ACC112 (cell line): ENCODE results near the gene KLHL8.
A peak's percentile ranks its signal among the peaks of the same experiment; 100 is the strongest.

Experiments
- H2AFZ ChIP-seq: fragments of 200-600 bp; sonication (generic); one replicate; pipeline ENCODE4 v1.6.0; 2017; ENCODE audit warnings: antibody characterized with exemption, low read length; ENCODE audit not compliant: unreplicated experiment
- H3K27ac ChIP-seq: fragments of 200-600 bp; sonication (generic); 2 replicates; pipeline ENCODE4 v1.5.1; 2014; ENCODE audit warnings: low read depth, mild to moderate bottlenecking, antibody characterized with exemption, low read length, moderate library complexity
- H3K27me3 ChIP-seq: fragments of 200-600 bp; sonication (generic); 2 replicates; pipeline ENCODE4 v1.6.1; 2014; ENCODE audit warnings: mild to moderate bottlenecking, antibody characterized with exemption, low read length, moderate library complexity, mixed read lengths; ENCODE audit not compliant: insufficient read depth
- H3K36me3 ChIP-seq: fragments of 200-600 bp; sonication (generic); 2 replicates; pipeline ENCODE4 v1.6.1; 2016; ENCODE audit warnings: mild to moderate bottlenecking, antibody characterized with exemption, low read length, moderate library complexity, mixed read lengths; ENCODE audit not compliant: insufficient read depth
- H3K4me1 ChIP-seq: fragments of 200-600 bp; sonication (generic); one replicate; pipeline ENCODE4 v1.6.1; 2016; ENCODE audit warnings: low read length, mixed read lengths; ENCODE audit not compliant: insufficient read depth, unreplicated experiment, control insufficient read depth
- H3K4me3 ChIP-seq: fragments of 200-600 bp; sonication (generic); 2 replicates; pipeline ENCODE4 v1.5.1; 2014; ENCODE audit warnings: mild to moderate bottlenecking, low read depth, low read length
- H3K79me2 ChIP-seq: fragments of 200-600 bp; sonication (generic); one replicate; pipeline ENCODE4 v1.6.0; 2016; ENCODE audit warnings: low read length; ENCODE audit not compliant: control insufficient read depth, unreplicated experiment, insufficient read depth

KLHL8 gene

DNA sequence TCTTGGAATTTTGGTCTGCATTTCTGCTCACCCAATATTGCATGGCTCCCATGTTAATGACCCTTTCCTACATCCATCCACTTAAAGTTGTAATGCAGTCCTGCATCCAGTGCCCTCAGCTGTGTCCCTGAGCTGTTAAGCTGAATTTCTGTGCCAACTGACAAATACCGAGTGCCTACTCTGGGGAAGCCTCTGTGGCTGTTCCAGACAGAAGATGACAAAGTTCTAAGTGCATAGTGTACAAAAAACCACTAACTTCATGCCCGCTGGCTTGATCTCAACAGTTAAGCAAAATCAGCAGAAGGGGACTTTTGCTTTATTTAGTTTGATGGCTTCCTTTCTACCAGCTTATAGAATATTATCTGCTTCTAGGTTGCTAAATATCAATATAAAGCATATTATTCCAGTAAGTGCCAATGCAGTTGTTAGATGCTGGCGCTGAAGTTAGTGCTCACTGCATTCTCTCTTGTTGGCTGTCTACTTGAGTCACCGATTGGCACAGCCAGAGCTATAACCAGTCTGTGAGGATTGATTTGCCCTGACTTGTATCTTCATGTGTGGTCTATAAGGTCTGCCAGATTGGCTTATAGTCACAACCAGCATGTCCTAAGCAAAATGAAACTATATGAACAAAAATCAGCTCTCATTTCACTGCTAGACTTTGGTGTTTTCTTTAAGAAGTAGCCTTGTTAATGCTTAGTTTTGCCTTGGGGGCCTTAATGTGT, 98.9 kb downstream of the KLHL8 start:
- Histone ChIP-seq H3K4me3 (no peak overlapping the region), H3K27ac (no peak overlapping the region), H3K4me1 (peaks cover 27% of the 10 kb centered on the region), H3K79me2 (peaks cover 14% of the 10 kb centered on the region), H2AFZ (no peak overlapping the region), H3K36me3 (peaks cover 30% of the 10 kb centered on the region), H3K27me3 (no peaks in the 10 kb centered on the region)

DNA sequence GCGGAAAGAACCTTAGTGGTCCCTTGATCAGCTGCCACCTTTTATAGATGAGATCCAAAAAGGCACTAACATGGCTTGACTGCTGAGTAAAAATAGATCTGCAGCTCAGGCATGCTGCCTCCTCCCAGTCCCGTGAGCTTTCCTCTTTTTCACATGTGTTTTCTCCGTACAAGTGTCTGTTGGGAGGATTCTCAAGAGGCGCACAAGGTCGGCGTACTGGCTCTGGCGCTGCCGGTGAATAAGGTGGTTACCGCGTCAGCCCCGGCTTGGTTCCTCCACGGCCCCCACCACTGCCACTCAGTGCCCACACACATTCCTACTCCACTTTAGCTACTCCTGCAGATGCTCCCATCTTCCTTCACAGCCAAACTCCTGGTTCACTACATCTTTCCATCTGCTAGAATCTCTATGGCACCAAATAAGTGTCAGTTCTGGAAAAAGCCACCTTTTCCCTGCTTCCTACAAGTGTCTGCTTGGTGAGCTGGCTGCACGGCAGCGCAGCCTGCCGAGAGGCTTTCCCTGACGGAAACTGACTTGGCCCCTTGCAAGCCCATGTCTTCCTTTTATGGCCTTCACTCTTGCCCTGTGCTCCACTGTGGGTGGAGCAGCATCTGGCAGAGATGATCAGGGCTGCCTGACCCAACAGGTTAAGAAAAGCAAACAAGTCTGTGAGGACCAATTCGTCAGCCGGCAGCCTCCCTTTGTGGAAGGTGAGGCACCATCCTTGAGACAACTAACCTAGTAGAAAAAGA, 99.8 kb downstream of the KLHL8 start:
- Histone ChIP-seq H2AFZ (no peak overlapping the region), H3K79me2 (peaks cover 14% of the 10 kb centered on the region), H3K4me3 (no peak overlapping the region), H3K27ac (no peak overlapping the region), H3K4me1 (peaks cover 27% of the 10 kb centered on the region), H3K36me3 (peaks cover 32% of the 10 kb centered on the region), H3K27me3 (no peaks in the 10 kb centered on the region)

DNA sequence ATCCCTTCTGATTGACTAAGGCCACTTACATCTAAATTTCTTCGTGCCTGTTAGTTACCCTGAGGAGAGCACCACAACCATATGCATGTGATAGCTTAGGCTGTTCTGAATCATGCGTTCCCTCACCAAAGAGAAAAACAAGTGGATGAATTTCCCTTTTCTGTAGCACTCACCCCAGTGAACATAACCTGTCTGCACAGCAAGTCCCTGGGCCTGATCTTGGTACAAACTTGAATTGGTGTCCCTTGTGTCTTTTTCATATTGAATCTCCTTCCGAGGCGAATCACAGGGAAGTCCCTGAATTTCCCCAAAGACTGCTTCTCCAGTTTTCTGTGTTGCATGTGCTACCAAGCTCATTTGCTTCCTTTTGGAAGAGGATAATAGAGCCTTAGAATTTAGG, 100.4 kb downstream of the KLHL8 start:
- H3K36me3 ChIP-seq = peaks cover 29% of the 10 kb centered on the region
- H3K4me3 ChIP-seq = no peak overlapping the region
- H3K4me1 ChIP-seq = peaks cover 27% of the 10 kb centered on the region
- no peak overlapping the region for H2AFZ ChIP-seq
- H3K27ac ChIP-seq = no peak overlapping the region
- peaks cover 14% of the 10 kb centered on the region for H3K79me2 ChIP-seq
- H3K27me3 ChIP-seq = no peaks in the 10 kb centered on the region

DNA sequence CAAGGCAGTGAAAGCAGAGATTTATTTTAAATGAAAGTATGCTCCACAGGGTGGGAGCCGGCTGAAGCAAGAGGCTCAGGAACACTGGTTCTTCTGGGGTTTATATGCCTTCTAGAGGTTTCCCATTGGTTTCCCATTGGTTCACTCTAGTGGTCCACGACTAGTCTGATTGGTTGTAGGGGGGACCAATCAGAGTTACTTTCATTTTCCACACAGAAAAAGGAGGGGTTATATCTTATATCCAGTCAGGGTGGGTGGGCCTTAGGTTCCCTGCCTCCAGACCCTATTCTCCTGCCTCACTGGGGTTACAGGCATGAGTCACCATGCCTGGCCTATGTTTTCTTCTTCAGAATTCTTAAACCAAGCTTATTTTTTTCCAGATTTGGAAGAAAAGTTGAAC, 101.6 kb downstream of the KLHL8 start:
- Histone ChIP-seq H3K4me3 (no peak overlapping the region), H3K36me3 (peaks cover 29% of the 10 kb centered on the region), H3K79me2 (peaks cover 11% of the 10 kb centered on the region), H2AFZ (no peak overlapping the region), H3K4me1 (peaks cover 27% of the 10 kb centered on the region), H3K27me3 (no peaks in the 10 kb centered on the region), H3K27ac (peak overlapping the region; percentile 46)

DNA sequence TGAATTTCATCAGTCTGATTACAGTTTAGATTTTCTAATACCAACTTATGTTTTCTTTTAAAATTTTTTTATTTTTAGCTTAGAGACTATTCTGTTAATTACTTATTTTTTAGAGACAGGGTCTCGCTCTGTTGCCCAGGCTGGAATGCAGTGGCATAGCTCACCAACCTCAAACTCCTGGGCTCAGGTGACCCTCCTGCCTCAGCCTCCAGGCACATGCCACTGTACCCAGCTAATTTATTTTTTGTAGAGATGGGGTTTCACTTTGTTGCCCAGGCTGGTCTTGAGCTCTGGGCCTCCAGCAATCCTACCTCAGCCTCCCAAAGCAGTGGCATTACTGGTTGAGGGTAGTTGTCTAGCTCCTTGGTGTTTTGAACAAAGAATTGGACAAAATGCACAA, 102.0 kb downstream of the KLHL8 start:
- Histone ChIP-seq H3K36me3 (peaks cover 32% of the 10 kb centered on the region), H3K4me1 (peaks cover 27% of the 10 kb centered on the region), H3K79me2 (peaks cover 10% of the 10 kb centered on the region), H3K27ac (peak overlapping the region; percentile 46; the same call in 1 of the 2 replicates), H3K27me3 (no peaks in the 10 kb centered on the region), H2AFZ (no peak overlapping the region), H3K4me3 (no peak overlapping the region)

DNA sequence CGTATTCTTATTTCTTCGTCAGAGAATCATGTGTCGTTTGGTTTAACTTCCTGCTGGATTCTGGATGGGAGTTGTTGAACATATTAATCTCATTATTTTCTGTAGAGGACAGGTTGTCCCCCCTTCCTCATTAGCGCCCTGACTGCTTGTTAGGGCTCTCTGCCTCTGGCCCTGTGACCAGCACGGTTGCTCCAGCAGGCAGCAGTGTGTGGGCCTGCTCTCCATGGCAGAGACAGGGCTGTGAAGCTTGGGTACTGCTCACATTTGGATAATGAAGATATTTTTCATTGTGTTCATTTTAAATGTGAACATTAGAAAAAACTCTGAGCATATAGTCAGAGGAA, 102.7 kb downstream of the KLHL8 start:
- Histone ChIP-seq H3K27me3 (no peaks in the 10 kb centered on the region), H2AFZ (no peak overlapping the region), H3K27ac (no peak overlapping the region), H3K4me3 (no peak overlapping the region), H3K4me1 (peaks cover 27% of the 10 kb centered on the region), H3K79me2 (peaks cover 10% of the 10 kb centered on the region), H3K36me3 (peaks cover 33% of the 10 kb centered on the region)

DNA sequence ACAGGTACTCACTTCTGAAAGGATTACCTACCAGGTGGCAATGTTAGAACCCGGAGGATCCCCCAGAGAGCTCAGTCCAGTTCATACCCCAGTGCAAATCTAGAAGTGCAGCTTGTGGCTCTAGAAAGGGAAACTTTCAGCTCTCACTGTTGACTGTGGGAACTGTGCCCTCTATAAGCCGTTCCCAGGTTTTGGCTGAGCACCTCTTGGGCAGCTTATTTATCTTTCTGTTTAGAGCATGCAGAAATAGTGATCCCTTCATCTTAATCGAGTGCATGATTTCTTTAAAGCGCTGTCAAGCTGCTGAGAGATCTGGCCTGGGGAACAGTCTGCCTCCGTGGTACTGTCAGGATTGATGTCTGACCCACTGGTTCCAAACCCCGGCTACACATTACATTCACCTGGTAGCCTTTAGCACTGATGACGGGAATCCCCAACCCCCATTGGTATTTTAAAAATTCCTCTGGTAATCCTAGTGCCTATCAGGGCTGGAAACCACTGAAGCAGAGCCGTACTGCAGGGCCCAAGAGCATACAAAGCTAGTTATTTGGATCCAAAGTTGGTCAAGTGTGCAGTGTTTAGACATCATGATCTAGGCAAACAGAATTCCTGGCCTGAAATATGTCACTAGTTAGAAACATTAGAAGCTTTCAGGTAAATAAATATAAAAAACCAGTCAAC, 103.2 kb downstream of the KLHL8 start:
- peaks cover 33% of the 10 kb centered on the region for H3K36me3 ChIP-seq
- H3K27ac ChIP-seq = no peak overlapping the region
- peaks cover 23% of the 10 kb centered on the region for H3K4me1 ChIP-seq
- H3K4me3 ChIP-seq = no peak overlapping the region
- H3K27me3 ChIP-seq = no peaks in the 10 kb centered on the region
- H2AFZ ChIP-seq = no peak overlapping the region
- H3K79me2 ChIP-seq = peaks cover 6% of the 10 kb centered on the region

DNA sequence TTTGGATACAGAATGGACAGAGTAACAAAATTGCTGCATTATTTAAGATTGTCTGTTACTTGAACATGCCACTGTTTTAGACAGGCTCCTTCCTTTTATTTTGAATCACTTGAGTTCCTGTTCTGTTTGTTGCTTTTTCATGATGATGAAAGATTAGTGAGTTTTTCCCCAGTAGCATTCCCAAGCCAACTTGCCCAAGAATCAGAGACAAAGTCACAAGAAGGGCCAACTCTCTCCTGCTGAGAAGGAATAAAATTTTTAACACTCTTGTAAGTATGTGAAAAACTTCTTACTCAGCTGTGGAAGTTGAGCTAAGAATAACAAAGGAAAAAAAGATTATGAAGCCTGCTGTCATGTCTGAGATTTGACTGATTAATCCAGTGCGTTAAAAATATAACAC, 104.2 kb downstream of the KLHL8 start:
- peaks cover 11% of the 10 kb centered on the region for H3K79me2 ChIP-seq
- peaks cover 33% of the 10 kb centered on the region for H3K36me3 ChIP-seq

DNA sequence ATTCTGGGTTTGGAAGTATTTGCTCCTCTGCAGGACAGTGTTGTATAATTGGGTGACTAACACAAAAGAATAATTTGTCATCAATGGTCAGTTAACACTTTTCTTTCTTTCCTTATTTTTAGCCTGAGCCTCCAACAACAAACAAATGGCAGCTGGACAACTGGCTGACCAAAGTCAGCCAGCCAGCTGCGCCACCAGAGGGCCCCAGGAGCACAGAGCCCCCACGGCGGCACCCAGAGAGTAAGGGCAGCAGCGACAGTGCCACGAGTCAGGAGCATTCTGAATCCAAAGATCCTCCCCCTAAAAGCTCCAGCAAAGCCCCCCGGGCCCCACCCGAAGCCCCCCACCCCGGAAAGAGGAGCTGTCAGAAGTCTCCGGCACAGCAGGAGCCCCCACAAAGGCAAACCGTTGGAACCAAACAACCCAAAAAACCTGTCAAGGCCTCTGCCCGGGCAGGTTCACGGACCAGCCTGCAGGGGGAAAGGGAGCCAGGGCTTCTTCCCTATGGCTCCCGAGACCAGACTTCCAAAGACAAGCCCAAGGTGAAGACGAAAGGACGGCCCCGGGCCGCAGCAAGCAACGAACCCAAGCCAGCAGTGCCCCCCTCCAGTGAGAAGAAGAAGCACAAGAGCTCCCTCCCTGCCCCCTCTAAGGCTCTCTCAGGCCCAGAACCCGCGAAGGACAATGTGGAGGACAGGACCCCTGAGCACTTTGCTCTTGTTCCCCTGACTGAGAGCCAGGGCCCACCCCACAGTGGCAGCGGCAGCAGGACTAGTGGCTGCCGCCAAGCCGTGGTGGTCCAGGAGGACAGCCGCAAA, 106.0 kb downstream of the KLHL8 start:
- Histone ChIP-seq H2AFZ (no peak overlapping the region), H3K79me2 (peaks cover 9% of the 10 kb centered on the region), H3K4me3 (no peak overlapping the region), H3K27ac (no peak overlapping the region), H3K27me3 (no peaks in the 10 kb centered on the region), H3K36me3 (peaks cover 33% of the 10 kb centered on the region), H3K4me1 (peaks cover 16% of the 10 kb centered on the region)

More for the DNA sequence above, 104.2 kb downstream of the KLHL8 start:
- Histone ChIP-seq H3K4me1 (peaks cover 16% of the 10 kb centered on the region), H3K4me3 (no peak overlapping the region), H3K27ac (no peak overlapping the region), H2AFZ (no peak overlapping the region), H3K27me3 (no peaks in the 10 kb centered on the region)

DNA sequence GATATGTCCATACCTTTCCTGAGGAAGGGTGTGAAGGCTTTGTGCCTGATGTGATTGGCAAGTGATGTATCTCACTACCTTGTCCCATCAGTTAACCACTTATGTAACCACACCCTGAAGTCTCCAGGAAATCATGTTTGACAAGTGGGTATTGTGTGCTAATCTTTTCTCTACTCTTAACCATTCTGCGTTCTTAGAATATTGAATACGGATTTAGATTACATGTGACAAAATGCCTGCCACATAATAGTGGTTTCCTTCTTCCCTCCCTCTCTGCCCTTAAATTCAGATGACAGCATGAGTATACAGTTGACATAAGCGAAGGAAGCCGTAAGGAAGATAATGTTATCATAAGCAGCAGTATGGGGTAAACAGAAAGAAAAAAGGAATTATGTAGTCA, 108.4 kb downstream of the KLHL8 start:
- H3K27me3 ChIP-seq = no peaks in the 10 kb centered on the region
- H3K36me3 ChIP-seq = peaks cover 25% of the 10 kb centered on the region
- no peak overlapping the region for H3K4me3 ChIP-seq
- H3K27ac ChIP-seq = no peak overlapping the region
- H3K79me2 ChIP-seq = peaks cover 9% of the 10 kb centered on the region
- no peak overlapping the region for H2AFZ ChIP-seq
- peaks cover 29% of the 10 kb centered on the region for H3K4me1 ChIP-seq
